Measurements from ENCODE around the gene MAFF.

Gene MAFF

GRCh38 chr22:38204784-38205183, 3.0 kb downstream of the MAFF start:
- TF ChIP-seq CTCF (IDR thresholded peaks at IDR 0.05; ENCODE audit: control insufficient read depth, extremely low read depth, insufficient read depth), result no peak
- DNase-seq (ENCODE audit: low read depth), result no peak
- no peak overlapping the region for H3K4me3 ChIP-seq (ENCODE audit: low read depth, low read length)

GRCh38 chr22:38205261-38206128, 3.7 kb downstream of the MAFF start:
- TF ChIP-seq CTCF (IDR thresholded peaks at IDR 0.05; ENCODE audit: control insufficient read depth, extremely low read depth, insufficient read depth), result no peak
- no peak overlapping the region for H3K4me3 ChIP-seq (ENCODE audit: low read depth, low read length)
- no peak for DNase-seq (ENCODE audit: low read depth)

GRCh38 chr22:38207898-38208432, 6.2 kb downstream of the MAFF start:
- H3K4me3 ChIP-seq (ENCODE audit: low read depth, low read length), result no peak overlapping the region
- no peak for TF ChIP-seq CTCF (IDR thresholded peaks at IDR 0.05; ENCODE audit: control insufficient read depth, extremely low read depth, insufficient read depth)
- no peak for DNase-seq (ENCODE audit: low read depth)

- H3K4me3 ChIP-seq (ENCODE audit: low read depth, low read length), result no peak overlapping the region
- DNase-seq (ENCODE audit: low read depth), result no peak
- TF ChIP-seq CTCF (IDR thresholded peaks at IDR 0.05; ENCODE audit: control insufficient read depth, extremely low read depth, insufficient read depth), result no peak
These were observed 6.8 kb downstream of the MAFF start for GRCh38 chr22:38208551-38208968.

GRCh38 chr22:38211556-38211955, 9.8 kb downstream of the MAFF start:
- no peak for DNase-seq (ENCODE audit: low read depth)
- no peak overlapping the region for H3K4me3 ChIP-seq (ENCODE audit: low read depth, low read length)
- TF ChIP-seq CTCF (IDR thresholded peaks at IDR 0.05; ENCODE audit: control insufficient read depth, extremely low read depth, insufficient read depth), result no peak

- TF ChIP-seq CTCF (IDR thresholded peaks at IDR 0.05; ENCODE audit: control insufficient read depth, extremely low read depth, insufficient read depth), result no peak
- DNase-seq (ENCODE audit: low read depth), result no peak
- H3K4me3 ChIP-seq (ENCODE audit: low read depth, low read length), result no peak overlapping the region
These were observed 10.6 kb downstream of the MAFF start for GRCh38 chr22:38212442-38212841.
